Measurements from ENCODE around the gene EXD3. TPM values are rescaled to one million over a fixed set of nuclear protein-coding genes. Genes with fewer than 3 reads are reported as not detected.

The EXD3 gene
- polyA plus RNA-seq, 1 of the 3 experiments (the other 2 are of a cell fraction): 11.5 TPM

DNA sequence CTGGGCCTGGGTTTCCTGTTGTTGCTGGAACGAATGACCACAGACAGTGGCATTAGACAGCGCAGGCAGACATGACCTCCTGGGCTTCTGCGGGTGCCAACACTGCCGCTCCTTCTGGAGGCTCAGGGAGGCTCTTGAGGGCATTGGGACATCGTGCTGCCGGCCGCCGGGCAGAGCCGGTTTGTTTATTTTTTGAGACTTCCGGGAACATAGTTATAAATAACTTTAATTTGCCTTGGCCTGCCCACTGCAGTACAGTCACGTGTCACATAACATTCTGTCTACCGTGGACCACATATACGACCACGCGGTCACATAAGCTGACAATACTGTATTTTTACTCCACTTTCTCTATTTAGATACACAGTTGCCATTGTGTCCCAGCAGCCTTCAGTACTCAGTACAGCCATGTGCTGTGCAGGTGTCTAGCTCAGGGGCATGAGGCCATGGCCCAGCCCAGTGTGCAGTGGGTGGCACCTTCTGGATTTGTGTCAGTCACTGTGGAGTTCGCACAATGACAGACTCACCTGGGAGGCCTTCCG is 153.7 kb downstream of the EXD3 start:
- H3K9me3 ChIP-seq: no peaks in the 10 kb centered on the region
- no peak overlapping the region for H3K4me3 ChIP-seq (ENCODE audit: low read depth in 2 of 2, low read length in 1 of 2)
- H3K36me3 ChIP-seq (replicated peaks in 1 of 2; ENCODE audit: control insufficient read depth in 1 of 2, insufficient read depth in 2 of 2, low read length in 1 of 2): peaks cover 19 to 51% of the 10 kb centered on the region in 2 experiments
- no peak overlapping the region for H2AFZ ChIP-seq (ENCODE audit: low read depth)
- H3K27me3 ChIP-seq (ENCODE audit: insufficient read depth): no peaks in the 10 kb centered on the region
- WGBS (ENCODE audit: low lambda C conversion rate): 88% methylated on average over 9 of the region's 17 CpGs
- no peak overlapping the region for H3K9ac ChIP-seq
- CTCF ChIA-PET: interaction anchor here (0.9 to 1.7 kb wide), 2 partner anchors 18 to 26 kb away, joined by 3 to 6 read pairs; no protein-coding TSS in a partner anchor
- H3K27ac ChIP-seq (ENCODE audit: low read depth in 2 of 2, low read length in 1 of 2): no peak overlapping the region
- POLR2A ChIA-PET: no interaction called here
- no peaks in the 10 kb centered on the region for H3K79me2 ChIP-seq (ENCODE audit: insufficient read depth)
- H3K4me2 ChIP-seq: no peak overlapping the region
- 0 out of 2 replicates have a peak, but pooled peaks cover 3% of the 10 kb centered on the region for H4K20me1 ChIP-seq (ENCODE audit: insufficient read depth)
- H3K9me2 ChIP-seq: no peaks in the 10 kb centered on the region
- DNase-seq: no peak
- peaks cover 3% of the 10 kb centered on the region for H3F3A ChIP-seq (replicated peaks; ENCODE audit: insufficient read depth)
- TF ChIP-seq USF1 (IDR thresholded peaks at IDR 0.05; ENCODE audit: borderline replicate concordance, low read depth) (no peak), FOSL2 (IDR thresholded peaks at IDR 0.05; ENCODE audit: borderline replicate concordance, low read depth) (no peak), MEF2A (IDR thresholded peaks at IDR 0.05; ENCODE audit: borderline replicate concordance, low read depth) (no peak), EP300 (IDR thresholded peaks at IDR 0.05; ENCODE audit: borderline replicate concordance in 1 of 2, low read depth in 1 of 2, low read length in 1 of 2) (no peak), GATA2 (CRISPR knock-in tag; IDR thresholded peaks at IDR 0.05) (no peak), YY1 (IDR thresholded peaks at IDR 0.05; ENCODE audit: low read depth) (no peak), RAD21 (IDR thresholded peaks at IDR 0.05; ENCODE audit: low read length) (no peak), ELF1 (IDR thresholded peaks at IDR 0.05) (no peak), GABPA (IDR thresholded peaks at IDR 0.05; ENCODE audit: low read depth) (no peak)
- TF ChIP-seq, protein P1, sequence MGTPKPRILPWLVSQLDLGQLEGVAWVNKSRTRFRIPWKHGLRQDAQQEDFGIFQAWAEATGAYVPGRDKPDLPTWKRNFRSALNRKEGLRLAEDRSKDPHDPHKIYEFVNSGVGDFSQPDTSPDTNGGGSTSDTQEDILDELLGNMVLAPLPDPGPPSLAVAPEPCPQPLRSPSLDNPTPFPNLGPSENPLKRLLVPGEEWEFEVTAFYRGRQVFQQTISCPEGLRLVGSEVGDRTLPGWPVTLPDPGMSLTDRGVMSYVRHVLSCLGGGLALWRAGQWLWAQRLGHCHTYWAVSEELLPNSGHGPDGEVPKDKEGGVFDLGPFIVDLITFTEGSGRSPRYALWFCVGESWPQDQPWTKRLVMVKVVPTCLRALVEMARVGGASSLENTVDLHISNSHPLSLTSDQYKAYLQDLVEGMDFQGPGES (IDR thresholded peaks at IDR 0.05; ENCODE audit: low read depth, low read length): no peak
- TF ChIP-seq, protein P2, sequence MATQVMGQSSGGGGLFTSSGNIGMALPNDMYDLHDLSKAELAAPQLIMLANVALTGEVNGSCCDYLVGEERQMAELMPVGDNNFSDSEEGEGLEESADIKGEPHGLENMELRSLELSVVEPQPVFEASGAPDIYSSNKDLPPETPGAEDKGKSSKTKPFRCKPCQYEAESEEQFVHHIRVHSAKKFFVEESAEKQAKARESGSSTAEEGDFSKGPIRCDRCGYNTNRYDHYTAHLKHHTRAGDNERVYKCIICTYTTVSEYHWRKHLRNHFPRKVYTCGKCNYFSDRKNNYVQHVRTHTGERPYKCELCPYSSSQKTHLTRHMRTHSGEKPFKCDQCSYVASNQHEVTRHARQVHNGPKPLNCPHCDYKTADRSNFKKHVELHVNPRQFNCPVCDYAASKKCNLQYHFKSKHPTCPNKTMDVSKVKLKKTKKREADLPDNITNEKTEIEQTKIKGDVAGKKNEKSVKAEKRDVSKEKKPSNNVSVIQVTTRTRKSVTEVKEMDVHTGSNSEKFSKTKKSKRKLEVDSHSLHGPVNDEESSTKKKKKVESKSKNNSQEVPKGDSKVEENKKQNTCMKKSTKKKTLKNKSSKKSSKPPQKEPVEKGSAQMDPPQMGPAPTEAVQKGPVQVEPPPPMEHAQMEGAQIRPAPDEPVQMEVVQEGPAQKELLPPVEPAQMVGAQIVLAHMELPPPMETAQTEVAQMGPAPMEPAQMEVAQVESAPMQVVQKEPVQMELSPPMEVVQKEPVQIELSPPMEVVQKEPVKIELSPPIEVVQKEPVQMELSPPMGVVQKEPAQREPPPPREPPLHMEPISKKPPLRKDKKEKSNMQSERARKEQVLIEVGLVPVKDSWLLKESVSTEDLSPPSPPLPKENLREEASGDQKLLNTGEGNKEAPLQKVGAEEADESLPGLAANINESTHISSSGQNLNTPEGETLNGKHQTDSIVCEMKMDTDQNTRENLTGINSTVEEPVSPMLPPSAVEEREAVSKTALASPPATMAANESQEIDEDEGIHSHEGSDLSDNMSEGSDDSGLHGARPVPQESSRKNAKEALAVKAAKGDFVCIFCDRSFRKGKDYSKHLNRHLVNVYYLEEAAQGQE (IDR thresholded peaks at IDR 0.05; ENCODE audit: low read depth, low read length): no peak
- no peaks in the 10 kb centered on the region; a peak in 1 of 4 replicates for H3K4me1 ChIP-seq (ENCODE audit: control insufficient read depth in 1 of 2, insufficient read depth in 2 of 2, low read depth in 1 of 2, low read length in 1 of 2)

All from SK-N-SH (cell line).